Measurements from ENCODE around the gene RAD51D. TPM values are rescaled to one million over a fixed set of nuclear protein-coding genes. Genes with fewer than 3 reads are reported as not detected.

Gene RAD51D
- total and polyA plus RNA-seq, 10 of the 15 experiments (the other 5 are each of a cell fraction or from before 2014, with no cell fraction given) = 2.6 to 29.3 (median 13.5) TPM

DNA sequence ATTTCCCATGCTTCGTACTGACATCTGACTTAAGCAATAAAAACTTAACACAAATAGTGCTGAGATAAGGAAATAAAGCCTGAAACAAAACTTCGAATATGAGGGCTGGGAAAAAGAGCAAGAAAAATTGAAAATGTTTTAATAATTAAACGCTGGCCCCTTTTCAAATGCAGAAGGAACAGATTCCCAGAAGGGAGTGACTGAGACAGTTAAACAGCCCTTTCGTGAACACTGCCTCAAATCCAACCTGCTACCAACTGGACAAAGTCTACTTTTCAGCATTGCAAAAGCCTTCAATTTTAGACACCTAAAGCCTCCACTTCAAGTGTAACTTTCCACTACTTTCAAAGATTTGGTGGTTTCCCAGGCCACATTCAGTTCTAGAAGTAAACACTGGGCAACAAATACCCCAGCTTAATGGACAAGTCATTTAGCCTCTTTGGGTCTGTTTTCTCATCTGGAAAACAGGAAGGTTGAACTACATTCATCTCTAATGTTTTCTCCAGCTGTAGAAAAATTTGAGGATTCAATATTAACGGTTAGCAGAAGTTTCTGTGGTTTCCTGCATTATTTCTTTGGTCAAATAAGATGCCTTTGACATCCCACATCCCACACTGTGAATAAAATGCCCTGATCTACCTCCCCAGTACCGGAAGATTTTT lies 68.0 kb downstream of the RAD51D start (continued):
- TF ChIP-seq SREBF2 (IDR thresholded peaks at IDR 0.05; ENCODE audit: low read length) = no peak
- TF ChIP-seq SP1 (IDR thresholded peaks at IDR 0.05; ENCODE audit: low read depth, low read length) = no peak
- TF ChIP-seq, protein P1, sequence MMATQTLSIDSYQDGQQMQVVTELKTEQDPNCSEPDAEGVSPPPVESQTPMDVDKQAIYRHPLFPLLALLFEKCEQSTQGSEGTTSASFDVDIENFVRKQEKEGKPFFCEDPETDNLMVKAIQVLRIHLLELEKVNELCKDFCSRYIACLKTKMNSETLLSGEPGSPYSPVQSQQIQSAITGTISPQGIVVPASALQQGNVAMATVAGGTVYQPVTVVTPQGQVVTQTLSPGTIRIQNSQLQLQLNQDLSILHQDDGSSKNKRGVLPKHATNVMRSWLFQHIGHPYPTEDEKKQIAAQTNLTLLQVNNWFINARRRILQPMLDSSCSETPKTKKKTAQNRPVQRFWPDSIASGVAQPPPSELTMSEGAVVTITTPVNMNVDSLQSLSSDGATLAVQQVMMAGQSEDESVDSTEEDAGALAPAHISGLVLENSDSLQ (IDR thresholded peaks at IDR 0.05) = no peak
- TF ChIP-seq BCL11A (IDR thresholded peaks at IDR 0.05; ENCODE audit: low read depth, low read length) = peak; percentile 51; the same call in 1 of the 2 replicates
- no peak for TF ChIP-seq HCFC1 (IDR thresholded peaks at IDR 0.05; ENCODE audit: low read length)
- peak; percentile 71 to 76; a peak in 3 of 4 replicates for TF ChIP-seq IKZF2 (IDR thresholded peaks at IDR 0.05)

DNA sequence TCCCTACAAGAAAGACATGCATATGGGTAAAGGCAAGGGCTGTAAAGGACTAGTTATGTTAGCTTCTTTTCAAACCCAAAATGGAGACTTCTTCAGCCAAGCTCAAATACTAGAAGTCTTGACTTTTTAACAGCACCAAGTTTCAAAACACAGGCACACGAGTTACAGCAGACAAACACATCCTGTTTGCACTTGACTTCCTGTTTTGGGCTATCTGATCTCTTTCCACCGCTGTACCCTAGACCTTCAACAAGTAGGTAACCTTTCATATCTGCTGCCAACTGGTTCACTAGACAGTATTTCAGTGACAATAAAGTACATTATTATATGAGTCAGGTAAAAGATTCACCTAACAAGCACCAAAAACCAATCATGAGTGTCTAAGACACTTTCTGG lies 68.5 kb downstream of the RAD51D start:
- POLR2A ChIA-PET = interaction anchor here (0.7 to 2.2 kb wide), 7 partner anchors 9 to 70 kb away, joined by 3 to 9 read pairs (median 5); partner anchors contain the start of gene RFFL
- Histone ChIP-seq H3K27me3 (replicated peaks in 1 of 2; ENCODE audit: control insufficient read depth in 2 of 2, insufficient read depth in 2 of 2, low read length in 1 of 2) (no peaks in the 10 kb centered on the region), H3K36me3 (ENCODE audit: control insufficient read depth in 2 of 2, insufficient read depth in 2 of 2, low read length in 1 of 2) (peaks cover 0 to 1% of the 10 kb centered on the region in 2 experiments; a peak in 1 of 4 replicates), H3K79me2 (ENCODE audit: control insufficient read depth, insufficient read depth, low read length) (peaks cover 34% of the 10 kb centered on the region), H3K4me1 (ENCODE audit: control insufficient read depth, insufficient read depth, low read length) (peaks cover 28% of the 10 kb centered on the region), H2AFZ (ENCODE audit: control insufficient read depth, low read depth, low read length) (peak overlapping the region; percentile 59), H3K9ac (ENCODE audit: control insufficient read depth, insufficient read depth, low read length) (peak overlapping the region; percentile 63), H3K4me3 (peak overlapping the region; percentile 40), H4K20me1 (ENCODE audit: control insufficient read depth, insufficient read depth) (no peaks in the 10 kb centered on the region), H3K27ac (ENCODE audit: control insufficient read depth, insufficient read depth) (peak overlapping the region; percentile 93), H3K4me2 (ENCODE audit: control insufficient read depth, insufficient read depth) (peak overlapping the region; percentile 89), H3K9me3 (replicated peaks; ENCODE audit: control insufficient read depth, insufficient read depth, low read length) (no peaks in the 10 kb centered on the region)
- intact Hi-C loops (cut with micrococcal nuclease; ENCODE audit: unreplicated experiment) = loop anchor here (1.0 kb wide), 2 partner anchors 12 to 38 kb away; partner anchors contain the start of gene RFFL
- ATAC-seq (peak; percentile 72), DNase-seq (ENCODE audit: low read depth, low spot score) (no peak), FAIRE-seq (peak; percentile 52)
- RAD21 ChIA-PET (ENCODE audit: unreplicated experiment) = interaction anchor here (0.6 to 6.9 kb wide), 10 partner anchors 9 to 68 kb away, joined by 3 to 73 read pairs (median 3); partner anchors contain the start of gene RFFL
- CTCF ChIA-PET = interaction anchor here (0.7 to 3.1 kb wide), 3 partner anchors 13 to 53 kb away, joined by 4 to 23 read pairs (median 5); partner anchors contain the start of gene RFFL
- 0% methylated on average over 2 of the region's 2 CpGs for WGBS (ENCODE audit: insufficient coverage, insufficient replicate concordance, low lambda C conversion rate, missing lambda C conversion rate)
- SMC1A ChIA-PET (ENCODE audit: uncharacterized antibody, unreplicated experiment) = interaction anchor here (0.7 to 12.0 kb wide), 9 partner anchors 8 to 39 kb away, joined by 3 to 221 read pairs (median 3); partner anchors contain the start of gene RFFL
- TSS peak; percentile 38 for BruUV-seq (replicated peaks)
- in situ Hi-C loops (cut with MboI) = no loop called here
- peak; percentile 68 for TF ChIP-seq GABPA (IDR thresholded peaks at IDR 0.05; ENCODE audit: low read depth)
- TF ChIP-seq MTA3 (IDR thresholded peaks at IDR 0.05; ENCODE audit: borderline replicate concordance, low read length) = peak; percentile 67; the same call in 1 of the 2 replicates
- TF ChIP-seq, protein P2, sequence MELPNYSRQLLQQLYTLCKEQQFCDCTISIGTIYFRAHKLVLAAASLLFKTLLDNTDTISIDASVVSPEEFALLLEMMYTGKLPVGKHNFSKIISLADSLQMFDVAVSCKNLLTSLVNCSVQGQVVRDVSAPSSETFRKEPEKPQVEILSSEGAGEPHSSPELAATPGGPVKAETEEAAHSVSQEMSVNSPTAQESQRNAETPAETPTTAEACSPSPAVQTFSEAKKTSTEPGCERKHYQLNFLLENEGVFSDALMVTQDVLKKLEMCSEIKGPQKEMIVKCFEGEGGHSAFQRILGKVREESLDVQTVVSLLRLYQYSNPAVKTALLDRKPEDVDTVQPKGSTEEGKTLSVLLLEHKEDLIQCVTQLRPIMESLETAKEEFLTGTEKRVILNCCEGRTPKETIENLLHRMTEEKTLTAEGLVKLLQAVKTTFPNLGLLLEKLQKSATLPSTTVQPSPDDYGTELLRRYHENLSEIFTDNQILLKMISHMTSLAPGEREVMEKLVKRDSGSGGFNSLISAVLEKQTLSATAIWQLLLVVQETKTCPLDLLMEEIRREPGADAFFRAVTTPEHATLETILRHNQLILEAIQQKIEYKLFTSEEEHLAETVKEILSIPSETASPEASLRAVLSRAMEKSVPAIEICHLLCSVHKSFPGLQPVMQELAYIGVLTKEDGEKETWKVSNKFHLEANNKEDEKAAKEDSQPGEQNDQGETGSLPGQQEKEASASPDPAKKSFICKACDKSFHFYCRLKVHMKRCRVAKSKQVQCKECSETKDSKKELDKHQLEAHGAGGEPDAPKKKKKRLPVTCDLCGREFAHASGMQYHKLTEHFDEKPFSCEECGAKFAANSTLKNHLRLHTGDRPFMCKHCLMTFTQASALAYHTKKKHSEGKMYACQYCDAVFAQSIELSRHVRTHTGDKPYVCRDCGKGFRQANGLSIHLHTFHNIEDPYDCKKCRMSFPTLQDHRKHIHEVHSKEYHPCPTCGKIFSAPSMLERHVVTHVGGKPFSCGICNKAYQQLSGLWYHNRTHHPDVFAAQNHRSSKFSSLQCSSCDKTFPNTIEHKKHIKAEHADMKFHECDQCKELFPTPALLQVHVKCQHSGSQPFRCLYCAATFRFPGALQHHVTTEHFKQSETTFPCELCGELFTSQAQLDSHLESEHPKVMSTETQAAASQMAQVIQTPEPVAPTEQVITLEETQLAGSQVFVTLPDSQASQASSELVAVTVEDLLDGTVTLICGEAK (IDR thresholded peaks at IDR 0.05; ENCODE audit: borderline replicate concordance) = peak; percentile 61; the same call in 1 of the 2 replicates
- TF ChIP-seq ESRRA (IDR thresholded peaks at IDR 0.05; ENCODE audit: low read length) = no peak
- TF ChIP-seq NBN (IDR thresholded peaks at IDR 0.05) = peak; percentile 44; the same call in 1 of the 2 replicates
- TF ChIP-seq, protein P3, sequence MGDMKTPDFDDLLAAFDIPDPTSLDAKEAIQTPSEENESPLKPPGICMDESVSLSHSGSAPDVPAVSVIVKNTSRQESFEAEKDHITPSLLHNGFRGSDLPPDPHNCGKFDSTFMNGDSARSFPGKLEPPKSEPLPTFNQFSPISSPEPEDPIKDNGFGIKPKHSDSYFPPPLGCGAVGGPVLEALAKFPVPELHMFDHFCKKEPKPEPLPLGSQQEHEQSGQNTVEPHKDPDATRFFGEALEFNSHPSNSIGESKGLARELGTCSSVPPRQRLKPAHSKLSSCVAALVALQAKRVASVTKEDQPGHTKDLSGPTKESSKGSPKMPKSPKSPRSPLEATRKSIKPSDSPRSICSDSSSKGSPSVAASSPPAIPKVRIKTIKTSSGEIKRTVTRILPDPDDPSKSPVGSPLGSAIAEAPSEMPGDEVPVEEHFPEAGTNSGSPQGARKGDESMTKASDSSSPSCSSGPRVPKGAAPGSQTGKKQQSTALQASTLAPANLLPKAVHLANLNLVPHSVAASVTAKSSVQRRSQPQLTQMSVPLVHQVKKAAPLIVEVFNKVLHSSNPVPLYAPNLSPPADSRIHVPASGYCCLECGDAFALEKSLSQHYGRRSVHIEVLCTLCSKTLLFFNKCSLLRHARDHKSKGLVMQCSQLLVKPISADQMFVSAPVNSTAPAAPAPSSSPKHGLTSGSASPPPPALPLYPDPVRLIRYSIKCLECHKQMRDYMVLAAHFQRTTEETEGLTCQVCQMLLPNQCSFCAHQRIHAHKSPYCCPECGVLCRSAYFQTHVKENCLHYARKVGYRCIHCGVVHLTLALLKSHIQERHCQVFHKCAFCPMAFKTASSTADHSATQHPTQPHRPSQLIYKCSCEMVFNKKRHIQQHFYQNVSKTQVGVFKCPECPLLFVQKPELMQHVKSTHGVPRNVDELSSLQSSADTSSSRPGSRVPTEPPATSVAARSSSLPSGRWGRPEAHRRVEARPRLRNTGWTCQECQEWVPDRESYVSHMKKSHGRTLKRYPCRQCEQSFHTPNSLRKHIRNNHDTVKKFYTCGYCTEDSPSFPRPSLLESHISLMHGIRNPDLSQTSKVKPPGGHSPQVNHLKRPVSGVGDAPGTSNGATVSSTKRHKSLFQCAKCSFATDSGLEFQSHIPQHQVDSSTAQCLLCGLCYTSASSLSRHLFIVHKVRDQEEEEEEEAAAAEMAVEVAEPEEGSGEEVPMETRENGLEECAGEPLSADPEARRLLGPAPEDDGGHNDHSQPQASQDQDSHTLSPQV (IDR thresholded peaks at IDR 0.05) = peak; percentile 50; the same call in 1 of the 2 replicates
- no peak for TF ChIP-seq LARP7 (IDR thresholded peaks at IDR 0.05)
